ENCODE data around the gene FOXP1.

The FOXP1 gene

GRCh38 chr3:70972855-70973254 lies 610.7 kb downstream of the FOXP1 start:
- H3K27me3 ChIP-seq (ENCODE audit: control insufficient read depth in 1 of 2, insufficient read depth in 2 of 2, low read length in 2 of 2), result no peaks in the 10 kb centered on the region
- H3K4me3 ChIP-seq (ENCODE audit: low read depth in 1 of 2, low read length in 2 of 2), result no peak overlapping the region
- H3K36me3 ChIP-seq (ENCODE audit: control insufficient read depth in 1 of 2, insufficient read depth in 2 of 2, low read length in 2 of 2), result peaks cover 61 to 79% of the 10 kb centered on the region in 2 donors
- no peaks in the 10 kb centered on the region for H3K9me3 ChIP-seq (ENCODE audit: control insufficient read depth in 1 of 2, low read length in 2 of 2)
- H3K9ac ChIP-seq (ENCODE audit: low read depth in 1 of 2, low read length in 2 of 2), result no peak overlapping the region
- no peaks in the 10 kb centered on the region for H3K4me1 ChIP-seq (ENCODE audit: control insufficient read depth in 1 of 2, insufficient read depth in 2 of 2, low read length in 2 of 2)
- H3K27ac ChIP-seq (ENCODE audit: low read depth, low read length), result no peak overlapping the region

- Histone ChIP-seq H3K4me3 (ENCODE audit: low read depth in 1 of 2, low read length in 2 of 2) (no peak overlapping the region), H3K27ac (ENCODE audit: low read depth, low read length) (no peak overlapping the region), H3K9me3 (ENCODE audit: control insufficient read depth in 1 of 2, low read length in 2 of 2) (no peaks in the 10 kb centered on the region), H3K36me3 (ENCODE audit: control insufficient read depth in 1 of 2, insufficient read depth in 2 of 2, low read length in 2 of 2) (peaks cover 43 to 70% of the 10 kb centered on the region in 2 donors), H3K27me3 (ENCODE audit: control insufficient read depth in 1 of 2, insufficient read depth in 2 of 2, low read length in 2 of 2) (no peaks in the 10 kb centered on the region), H3K4me1 (ENCODE audit: control insufficient read depth in 1 of 2, insufficient read depth in 2 of 2, low read length in 2 of 2) (no peaks in the 10 kb centered on the region), H3K9ac (ENCODE audit: low read depth in 1 of 2, low read length in 2 of 2) (no peak overlapping the region)
Measured at GRCh38 chr3:70970952-70971351, 612.6 kb downstream of the FOXP1 start.

GRCh38 chr3:70970171-70970570 lies 613.4 kb downstream of the FOXP1 start:
- Histone ChIP-seq H3K4me1 (ENCODE audit: control insufficient read depth in 1 of 2, insufficient read depth in 2 of 2, low read length in 2 of 2) (no peaks in the 10 kb centered on the region), H3K9ac (ENCODE audit: low read depth in 1 of 2, low read length in 2 of 2) (no peak overlapping the region), H3K27me3 (ENCODE audit: control insufficient read depth in 1 of 2, insufficient read depth in 2 of 2, low read length in 2 of 2) (no peaks in the 10 kb centered on the region), H3K36me3 (ENCODE audit: control insufficient read depth in 1 of 2, insufficient read depth in 2 of 2, low read length in 2 of 2) (peaks cover 40 to 72% of the 10 kb centered on the region in 2 donors), H3K9me3 (ENCODE audit: control insufficient read depth in 1 of 2, low read length in 2 of 2) (no peaks in the 10 kb centered on the region), H3K4me3 (ENCODE audit: low read depth in 1 of 2, low read length in 2 of 2) (no peak overlapping the region), H3K27ac (ENCODE audit: low read depth, low read length) (no peak overlapping the region)

GRCh38 chr3:70963431-70964275 lies 619.9 kb downstream of the FOXP1 start:
- Histone ChIP-seq H3K27me3 (ENCODE audit: control insufficient read depth in 1 of 2, insufficient read depth in 2 of 2, low read length in 2 of 2) (no peaks in the 10 kb centered on the region), H3K36me3 (ENCODE audit: control insufficient read depth in 1 of 2, insufficient read depth in 2 of 2, low read length in 2 of 2) (peaks cover 24 to 75% of the 10 kb centered on the region in 2 donors), H3K4me1 (ENCODE audit: control insufficient read depth in 1 of 2, insufficient read depth in 2 of 2, low read length in 2 of 2) (no peaks in the 10 kb centered on the region), H3K4me3 (ENCODE audit: low read depth in 1 of 2, low read length in 2 of 2) (no peak overlapping the region), H3K27ac (ENCODE audit: low read depth, low read length) (no peak overlapping the region), H3K9me3 (ENCODE audit: control insufficient read depth in 1 of 2, low read length in 2 of 2) (no peaks in the 10 kb centered on the region), H3K9ac (ENCODE audit: low read depth in 1 of 2, low read length in 2 of 2) (no peak overlapping the region)

- peaks cover 28 to 59% of the 10 kb centered on the region in 2 donors for H3K36me3 ChIP-seq (ENCODE audit: control insufficient read depth in 1 of 2, insufficient read depth in 2 of 2, low read length in 2 of 2)
- H3K9ac ChIP-seq (ENCODE audit: low read depth in 1 of 2, low read length in 2 of 2), result no peak overlapping the region
- no peaks in the 10 kb centered on the region for H3K27me3 ChIP-seq (ENCODE audit: control insufficient read depth in 1 of 2, insufficient read depth in 2 of 2, low read length in 2 of 2)
- no peak overlapping the region for H3K27ac ChIP-seq (ENCODE audit: low read depth, low read length)
- H3K4me1 ChIP-seq (ENCODE audit: control insufficient read depth in 1 of 2, insufficient read depth in 2 of 2, low read length in 2 of 2), result no peaks in the 10 kb centered on the region
- no peaks in the 10 kb centered on the region for H3K9me3 ChIP-seq (ENCODE audit: control insufficient read depth in 1 of 2, low read length in 2 of 2)
- no peak overlapping the region for H3K4me3 ChIP-seq (ENCODE audit: low read depth in 1 of 2, low read length in 2 of 2)
Measured at GRCh38 chr3:70959506-70960291, 623.8 kb downstream of the FOXP1 start.

GRCh38 chr3:70952033-70952747 lies 631.3 kb downstream of the FOXP1 start:
- no peak overlapping the region for H3K4me3 ChIP-seq (ENCODE audit: low read depth in 1 of 2, low read length in 2 of 2)
- H3K36me3 ChIP-seq (ENCODE audit: control insufficient read depth in 1 of 2, insufficient read depth in 2 of 2, low read length in 2 of 2), result peaks cover 0 to under 1% of the 10 kb centered on the region in 2 donors
- no peaks in the 10 kb centered on the region for H3K27me3 ChIP-seq (ENCODE audit: control insufficient read depth in 1 of 2, insufficient read depth in 2 of 2, low read length in 2 of 2)
- H3K4me1 ChIP-seq (ENCODE audit: control insufficient read depth in 1 of 2, insufficient read depth in 2 of 2, low read length in 2 of 2), result no peaks in the 10 kb centered on the region
- no peak overlapping the region for H3K9ac ChIP-seq (ENCODE audit: low read depth in 1 of 2, low read length in 2 of 2)
- H3K27ac ChIP-seq (ENCODE audit: low read depth, low read length), result no peak overlapping the region
- H3K9me3 ChIP-seq (ENCODE audit: control insufficient read depth in 1 of 2, low read length in 2 of 2), result no peaks in the 10 kb centered on the region

- Histone ChIP-seq H3K9ac (ENCODE audit: low read depth in 1 of 2, low read length in 2 of 2) (no peak overlapping the region), H3K9me3 (ENCODE audit: control insufficient read depth in 1 of 2, low read length in 2 of 2) (no peaks in the 10 kb centered on the region), H3K27me3 (ENCODE audit: control insufficient read depth in 1 of 2, insufficient read depth in 2 of 2, low read length in 2 of 2) (no peaks in the 10 kb centered on the region), H3K36me3 (ENCODE audit: control insufficient read depth in 1 of 2, insufficient read depth in 2 of 2, low read length in 2 of 2) (no peaks in the 10 kb centered on the region), H3K4me3 (ENCODE audit: low read depth in 1 of 2, low read length in 2 of 2) (no peak overlapping the region), H3K27ac (ENCODE audit: low read depth, low read length) (no peak overlapping the region), H3K4me1 (ENCODE audit: control insufficient read depth in 1 of 2, insufficient read depth in 2 of 2, low read length in 2 of 2) (no peaks in the 10 kb centered on the region)
Measured at GRCh38 chr3:70951316-70951715, 632.2 kb downstream of the FOXP1 start.

GRCh38 chr3:70947579-70947978 lies 635.9 kb downstream of the FOXP1 start:
- H3K9ac ChIP-seq (ENCODE audit: low read depth in 1 of 2, low read length in 2 of 2), result no peak overlapping the region
- no peaks in the 10 kb centered on the region for H3K36me3 ChIP-seq (ENCODE audit: control insufficient read depth in 1 of 2, insufficient read depth in 2 of 2, low read length in 2 of 2)
- H3K27me3 ChIP-seq (ENCODE audit: control insufficient read depth in 1 of 2, insufficient read depth in 2 of 2, low read length in 2 of 2), result peaks cover 0 to 3% of the 10 kb centered on the region in 2 donors
- no peaks in the 10 kb centered on the region for H3K4me1 ChIP-seq (ENCODE audit: control insufficient read depth in 1 of 2, insufficient read depth in 2 of 2, low read length in 2 of 2)
- no peak overlapping the region for H3K4me3 ChIP-seq (ENCODE audit: low read depth in 1 of 2, low read length in 2 of 2)
- no peaks in the 10 kb centered on the region for H3K9me3 ChIP-seq (ENCODE audit: control insufficient read depth in 1 of 2, low read length in 2 of 2)
- no peak overlapping the region for H3K27ac ChIP-seq (ENCODE audit: low read depth, low read length)

- Histone ChIP-seq H3K4me1 (ENCODE audit: control insufficient read depth in 1 of 2, insufficient read depth in 2 of 2, low read length in 2 of 2) (no peaks in the 10 kb centered on the region), H3K27me3 (ENCODE audit: control insufficient read depth in 1 of 2, insufficient read depth in 2 of 2, low read length in 2 of 2) (peaks cover 0 to 3% of the 10 kb centered on the region in 2 donors), H3K4me3 (ENCODE audit: low read depth in 1 of 2, low read length in 2 of 2) (no peak overlapping the region), H3K9ac (ENCODE audit: low read depth in 1 of 2, low read length in 2 of 2) (no peak overlapping the region), H3K27ac (ENCODE audit: low read depth, low read length) (no peak overlapping the region), H3K36me3 (ENCODE audit: control insufficient read depth in 1 of 2, insufficient read depth in 2 of 2, low read length in 2 of 2) (no peaks in the 10 kb centered on the region), H3K9me3 (ENCODE audit: control insufficient read depth in 1 of 2, low read length in 2 of 2) (no peaks in the 10 kb centered on the region)
Measured at GRCh38 chr3:70943886-70944285, 639.6 kb downstream of the FOXP1 start.

Data from duodenal mucosa (tissue), 2 donors.